WTC11 (cell line): ENCODE results near the gene SPRY1. TPM values are rescaled to one million over a fixed set of nuclear protein-coding genes. Genes with fewer than 3 reads are reported as not detected.
A peak's percentile ranks its signal among the peaks of the same experiment; 100 is the strongest.

ENCODE experiments used
- ATAC-seq: fragments of 200-7000 bp; cut with Tn5 transposase; 2 replicates; pipeline ENCODE4 v1.10.0; 2021; ENCODE audit warnings: mild to moderate bottlenecking, moderate library complexity
- CTCF ChIA-PET: fragments of 300-600 bp; sonication (Branson Sonifier 250); formaldehyde crosslinking; loops from one replicate; lab custom pipeline; 2021; ENCODE audit warnings: antibody characterized with exemption; lab: Charles Lee
- POLR2A ChIA-PET: fragments of 350-600 bp; sonication (Branson Sonifier 250); formaldehyde crosslinking; loops from one replicate; lab custom pipeline; 2021; ENCODE audit warnings: antibody characterized with exemption; lab: Charles Lee
- DNase-seq: peaks from one replicate; pipeline ENCODE4 v3.0.0; 2021; ENCODE audit warnings: low spot score
- H3K27ac Mint-ChIP-seq: 2 replicates; pipeline ENCODE4 v1.8.0; 2021; ENCODE audit warnings: mixed read lengths
- H3K27me3 Mint-ChIP-seq: 2 replicates; pipeline ENCODE4 v1.8.0; 2021; ENCODE audit warnings: low read depth, mild to moderate bottlenecking, moderate library complexity, mixed read lengths
- H3K36me3 Mint-ChIP-seq: 2 replicates; pipeline ENCODE4 v1.8.0; 2021; ENCODE audit warnings: mixed read lengths
- H3K4me1 Mint-ChIP-seq: 2 replicates; pipeline ENCODE4 v1.8.0; 2022; ENCODE audit warnings: mixed read lengths
- H3K4me3 Mint-ChIP-seq: 2 replicates; pipeline ENCODE4 v1.8.0; 2021; ENCODE audit warnings: mild to moderate bottlenecking, moderate library complexity, mixed read lengths
- H3K9me3 Mint-ChIP-seq: 2 replicates; pipeline ENCODE4 v1.8.0; 2021; ENCODE audit warnings: mixed read lengths
- ATF1 ChIP-seq: sonication (generic); formaldehyde crosslinking; IDR thresholded peaks from 2 replicates; pipeline ENCODE4 v1.8.1; 2023; ENCODE audit warnings: mild to moderate bottlenecking, moderate library complexity, missing genetic modification reagents
- CDX4 ChIP-seq: fragments of 250-450 bp; sonication (Bioruptor Pico); IDR thresholded peaks from 2 replicates; pipeline ENCODE4 v1.9.0; 2021; ENCODE audit warnings: moderate library complexity, mild to moderate bottlenecking, inconsistent platforms, borderline replicate concordance
- CTCF ChIP-seq: fragments of 200-600 bp; IDR thresholded peaks from 2 replicates; pipeline ENCODE4 v1.8.0; 2022; ENCODE audit warnings: antibody characterized with exemption
- EMX1 ChIP-seq: fragments of 250-450 bp; sonication (Bioruptor Pico); IDR thresholded peaks from 2 replicates; pipeline ENCODE4 v1.8.0; 2021; ENCODE audit warnings: mild to moderate bottlenecking
- ETV6 ChIP-seq: sonication (generic); formaldehyde crosslinking; IDR thresholded peaks from 2 replicates; pipeline ENCODE4 v1.8.1; 2022; ENCODE audit warnings: mild to moderate bottlenecking, missing genetic modification reagents
- KAT7 ChIP-seq: sonication (generic); formaldehyde crosslinking; IDR thresholded peaks from 2 replicates; pipeline ENCODE4 v1.8.1; 2023; ENCODE audit warnings: missing genetic modification reagents, mild to moderate bottlenecking, borderline replicate concordance
- MXD4 ChIP-seq: fragments of 250-450 bp; sonication (Bioruptor Pico); IDR thresholded peaks from 2 replicates; pipeline ENCODE4 v1.8.0; 2021; ENCODE audit warnings: mild to moderate bottlenecking, moderate library complexity, borderline replicate concordance
- NR3C1 ChIP-seq: sonication (generic); formaldehyde crosslinking; conservative IDR thresholded peaks from 2 replicates; pipeline ENCODE4 v1.8.1; 2023; ENCODE audit warnings: low read depth, mild to moderate bottlenecking, missing genetic modification reagents
- RELA ChIP-seq: sonication (generic); formaldehyde crosslinking; IDR thresholded peaks from 2 replicates; pipeline ENCODE4 v1.8.1; 2022; ENCODE audit warnings: missing genetic modification reagents, mild to moderate bottlenecking, borderline replicate concordance
- SMAD3 ChIP-seq: sonication (generic); formaldehyde crosslinking; IDR thresholded peaks from 2 replicates; pipeline ENCODE4 v1.8.0; 2022; ENCODE audit warnings: missing genetic modification reagents, mild to moderate bottlenecking, borderline replicate concordance
- SOX15 ChIP-seq: fragments of 250-450 bp; sonication (Bioruptor Pico); IDR thresholded peaks from 2 replicates; pipeline ENCODE4 v1.9.0; 2021; ENCODE audit warnings: mild to moderate bottlenecking
- ZNF138 ChIP-seq: sonication (generic); formaldehyde crosslinking; conservative IDR thresholded peaks from 2 replicates; pipeline ENCODE4 v1.8.1; 2022; ENCODE audit warnings: mild to moderate bottlenecking, moderate library complexity, missing genetic modification reagents
- ZNF416 ChIP-seq: fragments of 250-450 bp; sonication (Bioruptor Pico); IDR thresholded peaks from 2 replicates; pipeline ENCODE4 v1.9.0; 2021; ENCODE audit warnings: mild to moderate bottlenecking, inconsistent platforms
- ZNF423 ChIP-seq: fragments of 250-450 bp; sonication (Bioruptor Pico); IDR thresholded peaks from 2 replicates; pipeline ENCODE4 v2.1.2; 2022; ENCODE audit warnings: mild to moderate bottlenecking, moderate library complexity
- total RNA-seq: library from RNA; stranded (reverse); gene quantifications from 3 replicates; pipeline ENCODE4 v1.2.3, GENCODE V29; 2021
- TF ChIP-seq, protein P1 (sequence below): fragments of 250-450 bp; sonication (Bioruptor Pico); IDR thresholded peaks from 2 replicates; pipeline ENCODE4 v1.9.0; 2021; ENCODE audit warnings: mild to moderate bottlenecking
- TF ChIP-seq, protein P2 (sequence below): sonication (generic); formaldehyde crosslinking; IDR thresholded peaks from 2 replicates; pipeline ENCODE4 v1.8.1; 2022; ENCODE audit warnings: low read depth, missing genetic modification reagents, borderline replicate concordance
- TF ChIP-seq, protein P3 (sequence below): sonication (generic); formaldehyde crosslinking; IDR thresholded peaks from 2 replicates; pipeline ENCODE4 v1.8.1; 2023; ENCODE audit warnings: mild to moderate bottlenecking, missing genetic modification reagents, moderate library complexity

The SPRY1 gene
- total RNA-seq, 1 experiment from 2014 or later = 107 TPM

DNA sequence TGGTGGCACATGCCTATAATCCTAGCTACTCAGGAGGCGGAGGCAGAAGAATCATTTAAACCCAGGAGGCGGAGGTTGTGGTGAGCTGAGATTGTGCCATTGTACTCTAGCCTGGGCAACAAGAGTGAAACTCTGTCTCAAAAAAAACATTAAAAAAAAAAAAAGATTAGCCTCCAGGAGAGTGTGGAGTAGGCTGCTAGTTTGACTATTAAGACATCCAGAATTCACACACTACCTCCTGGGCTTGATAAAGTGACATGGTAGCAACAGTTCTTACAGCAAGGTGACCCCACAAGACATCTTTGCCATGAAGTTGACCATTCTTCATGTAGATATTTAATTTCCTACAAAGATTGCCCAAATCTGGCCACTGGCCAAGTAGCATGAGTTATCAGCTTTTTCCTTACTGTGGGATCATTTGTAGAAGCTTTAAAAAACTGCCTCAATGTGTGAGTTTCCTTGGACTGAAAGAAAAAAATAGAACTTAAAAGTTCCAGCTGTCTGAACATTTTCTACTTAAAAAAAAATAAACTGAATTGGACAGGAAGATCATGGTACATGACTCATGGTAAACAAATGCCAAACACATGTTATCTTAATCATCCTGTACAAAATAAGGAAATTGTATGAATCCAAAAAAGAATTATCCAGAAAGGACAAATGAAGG lies 35.3 kb upstream of the SPRY1 start:
- Mint-ChIP-seq H3K36me3 (peaks cover 13% of the 10 kb centered on the region), H3K27ac (no peak overlapping the region), H3K4me3 (no peak overlapping the region), H3K27me3 (no peaks in the 10 kb centered on the region; the same call in 1 of the 2 replicates), H3K9me3 (peaks cover 19% of the 10 kb centered on the region), H3K4me1 (peaks cover 10% of the 10 kb centered on the region)
- TF ChIP-seq MXD4 = no peak
- ChIA-PET POLR2A (no interaction called here), CTCF (no interaction called here)
- no peak for DNase-seq
- no peak for ATAC-seq

DNA sequence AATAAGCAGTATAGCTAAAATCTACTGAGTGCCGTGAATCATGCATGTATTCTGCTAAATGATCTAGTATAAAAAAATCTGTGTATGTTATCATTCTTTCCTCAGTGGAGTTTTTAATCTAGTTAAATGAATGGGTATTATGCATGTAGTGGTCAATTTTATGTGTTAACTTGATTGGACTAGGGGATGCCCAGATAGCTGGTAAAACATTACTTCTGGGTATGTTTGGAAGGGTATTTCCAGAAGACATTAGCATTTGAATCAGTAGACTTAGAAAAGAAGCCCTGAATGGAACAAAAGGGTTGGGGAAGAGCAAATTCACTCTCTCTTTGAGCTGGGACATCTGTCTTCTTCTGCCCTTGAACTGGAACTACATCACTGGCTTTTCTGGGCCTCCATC lies 34.5 kb upstream of the SPRY1 start:
- peaks cover 19% of the 10 kb centered on the region for H3K9me3 Mint-ChIP-seq
- no peak overlapping the region for H3K4me3 Mint-ChIP-seq
- no peaks in the 10 kb centered on the region; the same call in 1 of the 2 replicates for H3K27me3 Mint-ChIP-seq
- H3K36me3 Mint-ChIP-seq = peaks cover 13% of the 10 kb centered on the region
- DNase-seq = no peak
- ChIA-PET CTCF (interaction anchor here (0.5 kb wide), 1 partner anchor 24 kb away, joined by 4 read pairs; no protein-coding TSS in a partner anchor), POLR2A (interaction anchor here (0.6 kb wide), 2 partner anchors 65 to 414 kb away, joined by 3 to 6 read pairs; no protein-coding TSS in a partner anchor)
- TF ChIP-seq SMAD3 (CRISPR knock-in tag) (no peak), ZNF416 (CRISPR knock-in tag) (peak; percentile 98)
- no peak for ATAC-seq
- H3K27ac Mint-ChIP-seq = no peak overlapping the region
- peaks cover 10% of the 10 kb centered on the region for H3K4me1 Mint-ChIP-seq

DNA sequence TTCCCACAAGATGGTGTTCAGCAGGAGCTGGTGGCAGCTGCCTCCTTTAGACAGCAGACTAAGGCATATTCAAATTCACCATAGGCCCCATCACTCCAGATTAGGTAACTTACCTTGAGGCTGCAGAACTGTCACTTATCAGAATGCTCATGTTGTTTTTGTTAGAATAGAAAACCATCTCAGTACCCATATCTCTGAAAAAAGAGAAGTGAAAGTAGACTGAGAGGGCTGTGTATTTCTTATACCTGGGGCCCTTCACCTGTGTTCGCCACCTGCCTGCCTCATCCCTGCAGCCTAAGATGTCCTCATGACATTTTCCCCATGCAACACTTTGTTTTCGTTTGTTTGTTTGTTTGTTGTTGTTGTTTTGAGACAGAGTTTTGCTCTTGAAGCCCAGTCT lies 32.9 kb upstream of the SPRY1 start:
- peaks cover 19% of the 10 kb centered on the region for H3K9me3 Mint-ChIP-seq
- DNase-seq = no peak

GRCh38 chr4:123364906-123365305 lies 31.7 kb upstream of the SPRY1 start:
- no peaks in the 10 kb centered on the region; the same call in 1 of the 2 replicates for H3K27me3 Mint-ChIP-seq
- peaks cover 10% of the 10 kb centered on the region for H3K4me1 Mint-ChIP-seq
- peaks cover 19% of the 10 kb centered on the region for H3K9me3 Mint-ChIP-seq
- no peak for DNase-seq
- no peak overlapping the region for H3K4me3 Mint-ChIP-seq
- CTCF ChIA-PET = no interaction called here
- TF ChIP-seq KAT7 (CRISPR knock-in tag) (no peak), ZNF138 (CRISPR knock-in tag) (no peak), ATF1 (CRISPR knock-in tag) (no peak), RELA (CRISPR knock-in tag) (no peak)
- TF ChIP-seq, protein P1, sequence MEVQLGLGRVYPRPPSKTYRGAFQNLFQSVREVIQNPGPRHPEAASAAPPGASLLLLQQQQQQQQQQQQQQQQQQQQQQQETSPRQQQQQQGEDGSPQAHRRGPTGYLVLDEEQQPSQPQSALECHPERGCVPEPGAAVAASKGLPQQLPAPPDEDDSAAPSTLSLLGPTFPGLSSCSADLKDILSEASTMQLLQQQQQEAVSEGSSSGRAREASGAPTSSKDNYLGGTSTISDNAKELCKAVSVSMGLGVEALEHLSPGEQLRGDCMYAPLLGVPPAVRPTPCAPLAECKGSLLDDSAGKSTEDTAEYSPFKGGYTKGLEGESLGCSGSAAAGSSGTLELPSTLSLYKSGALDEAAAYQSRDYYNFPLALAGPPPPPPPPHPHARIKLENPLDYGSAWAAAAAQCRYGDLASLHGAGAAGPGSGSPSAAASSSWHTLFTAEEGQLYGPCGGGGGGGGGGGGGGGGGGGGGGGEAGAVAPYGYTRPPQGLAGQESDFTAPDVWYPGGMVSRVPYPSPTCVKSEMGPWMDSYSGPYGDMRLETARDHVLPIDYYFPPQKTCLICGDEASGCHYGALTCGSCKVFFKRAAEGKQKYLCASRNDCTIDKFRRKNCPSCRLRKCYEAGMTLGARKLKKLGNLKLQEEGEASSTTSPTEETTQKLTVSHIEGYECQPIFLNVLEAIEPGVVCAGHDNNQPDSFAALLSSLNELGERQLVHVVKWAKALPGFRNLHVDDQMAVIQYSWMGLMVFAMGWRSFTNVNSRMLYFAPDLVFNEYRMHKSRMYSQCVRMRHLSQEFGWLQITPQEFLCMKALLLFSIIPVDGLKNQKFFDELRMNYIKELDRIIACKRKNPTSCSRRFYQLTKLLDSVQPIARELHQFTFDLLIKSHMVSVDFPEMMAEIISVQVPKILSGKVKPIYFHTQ (CRISPR knock-in tag) = no peak
- TF ChIP-seq, all 79 proteins: peak for 0
- POLR2A ChIA-PET = no interaction called here
- Mint-ChIP-seq H3K36me3 (peaks cover 13% of the 10 kb centered on the region), H3K27ac (no peak overlapping the region)
- no peak for ATAC-seq

More for the DNA sequence above, 32.9 kb upstream of the SPRY1 start:
- Mint-ChIP-seq H3K27me3 (no peaks in the 10 kb centered on the region; the same call in 1 of the 2 replicates), H3K36me3 (peaks cover 13% of the 10 kb centered on the region), H3K4me3 (no peak overlapping the region), H3K4me1 (peaks cover 10% of the 10 kb centered on the region), H3K27ac (no peak overlapping the region)
- TF ChIP-seq, protein P2, sequence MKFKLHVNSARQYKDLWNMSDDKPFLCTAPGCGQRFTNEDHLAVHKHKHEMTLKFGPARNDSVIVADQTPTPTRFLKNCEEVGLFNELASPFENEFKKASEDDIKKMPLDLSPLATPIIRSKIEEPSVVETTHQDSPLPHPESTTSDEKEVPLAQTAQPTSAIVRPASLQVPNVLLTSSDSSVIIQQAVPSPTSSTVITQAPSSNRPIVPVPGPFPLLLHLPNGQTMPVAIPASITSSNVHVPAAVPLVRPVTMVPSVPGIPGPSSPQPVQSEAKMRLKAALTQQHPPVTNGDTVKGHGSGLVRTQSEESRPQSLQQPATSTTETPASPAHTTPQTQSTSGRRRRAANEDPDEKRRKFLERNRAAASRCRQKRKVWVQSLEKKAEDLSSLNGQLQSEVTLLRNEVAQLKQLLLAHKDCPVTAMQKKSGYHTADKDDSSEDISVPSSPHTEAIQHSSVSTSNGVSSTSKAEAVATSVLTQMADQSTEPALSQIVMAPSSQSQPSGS (CRISPR knock-in tag) = no peak
- no peak for TF ChIP-seq NR3C1 (CRISPR knock-in tag)
- no peak for TF ChIP-seq EMX1 (CRISPR knock-in tag)
- no peak for TF ChIP-seq ZNF423
- no peak for TF ChIP-seq ETV6 (CRISPR knock-in tag)
- no peak for TF ChIP-seq CTCF
- TF ChIP-seq SOX15 = no peak
- TF ChIP-seq CDX4 (CRISPR knock-in tag) = no peak
- TF ChIP-seq, protein P3, sequence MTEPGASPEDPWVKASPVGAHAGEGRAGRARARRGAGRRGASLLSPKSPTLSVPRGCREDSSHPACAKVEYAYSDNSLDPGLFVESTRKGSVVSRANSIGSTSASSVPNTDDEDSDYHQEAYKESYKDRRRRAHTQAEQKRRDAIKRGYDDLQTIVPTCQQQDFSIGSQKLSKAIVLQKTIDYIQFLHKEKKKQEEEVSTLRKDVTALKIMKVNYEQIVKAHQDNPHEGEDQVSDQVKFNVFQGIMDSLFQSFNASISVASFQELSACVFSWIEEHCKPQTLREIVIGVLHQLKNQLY (CRISPR knock-in tag) = no peak
- ChIA-PET CTCF (no interaction called here), POLR2A (no interaction called here)
- ATAC-seq = no peak
